CD4-positive, CD25-positive, alpha-beta regulatory T cell (primary cell): ENCODE results near the gene CAPN11. TPM values are rescaled to one million over a fixed set of nuclear protein-coding genes. Genes with fewer than 3 reads are reported as not detected.

ENCODE experiments used
- ATAC-seq, 2 donors: fragments of 150-1000 bp; cut with Tn5 transposase; one replicate each; pipeline ENCODE4 v1.10.0; 2021; ENCODE audit warnings: low read depth in 2 of 2, moderate number of reproducible peaks in 2 of 2, moderate library complexity in 1 of 2
- DNase-seq, 3 donors: peaks; one replicate each; pipeline versions ENCODE4 v3.0.0 to v3.0.0-alpha.2; 2012 to 2022; ENCODE audit warnings: mixed read lengths in 1 of 3
- H3K27ac ChIP-seq: one replicate; pipeline ENCODE4 v1.7.0; 2013; ENCODE audit warnings: mild to moderate bottlenecking, low read length; ENCODE audit not compliant: insufficient read depth, poor library complexity, severe bottlenecking
- H3K27me3 ChIP-seq: one replicate; pipeline ENCODE4 v1.7.0; 2013; ENCODE audit warnings: low read length; ENCODE audit not compliant: control insufficient read depth, insufficient read depth
- H3K36me3 ChIP-seq: one replicate; pipeline ENCODE4 v1.7.0; 2013; ENCODE audit warnings: mild to moderate bottlenecking, low read length, moderate library complexity; ENCODE audit not compliant: control insufficient read depth, insufficient read depth
- H3K4me1 ChIP-seq: 2 replicates; pipeline ENCODE4 v1.7.0; 2013; ENCODE audit warnings: mild to moderate bottlenecking, low read length; ENCODE audit not compliant: insufficient read depth, control insufficient read depth, poor library complexity, severe bottlenecking
- H3K4me3 ChIP-seq: one replicate; pipeline ENCODE4 v1.7.0; 2013; ENCODE audit warnings: low read depth, mild to moderate bottlenecking, low read length, moderate library complexity
- H3K9me3 ChIP-seq, 2 experiments: 1 replicate in 1 of 2; 2 replicates in 1 of 2; pipeline ENCODE4 v1.7.0; 2013; ENCODE audit warnings: low read length in 2 of 2, mild to moderate bottlenecking in 1 of 2, moderate library complexity in 1 of 2; ENCODE audit not compliant: control insufficient read depth in 2 of 2
- H3K27ac Mint-ChIP-seq, 3 donors: one replicate each; pipeline ENCODE4 v1.8.0; 2020 to 2022; ENCODE audit warnings: mild to moderate bottlenecking in 3 of 3, mixed read lengths in 3 of 3, moderate library complexity in 2 of 3
- H3K27me3 Mint-ChIP-seq: one replicate; pipeline ENCODE4 v1.8.0; 2022; ENCODE audit warnings: mild to moderate bottlenecking, mixed read lengths
- H3K36me3 Mint-ChIP-seq: one replicate; pipeline ENCODE4 v1.8.0; 2020; ENCODE audit warnings: mixed read lengths
- H3K4me1 Mint-ChIP-seq, 4 donors: one replicate each; pipeline ENCODE4 v1.8.0; 2020 to 2022; ENCODE audit warnings: mixed read lengths in 4 of 4, mild to moderate bottlenecking in 1 of 4
- H3K4me3 Mint-ChIP-seq, 4 donors: one replicate each; pipeline ENCODE4 v1.8.0; 2020 to 2022; ENCODE audit warnings: mild to moderate bottlenecking in 4 of 4, mixed read lengths in 4 of 4, moderate library complexity in 3 of 4
- H3K9me3 Mint-ChIP-seq, 7 donors: one replicate each; pipeline ENCODE4 v1.8.0; 2020 to 2022; ENCODE audit warnings: mixed read lengths in 7 of 7, mild to moderate bottlenecking in 3 of 7, moderate library complexity in 2 of 7
- polyA plus RNA-seq, 4 donors: library from polyadenylated mRNA; unstranded; fragments of 300-500 nt; fragmentation: Illumina TruSeq; gene quantifications; one replicate each; pipeline ENCODE4 v1.2.3, GENCODE V29; 2021
- total RNA-seq: library from RNA; stranded (reverse); gene quantifications from one replicate; pipeline ENCODE4 v1.2.3, GENCODE V29; 2022

Gene CAPN11
- total and polyA plus RNA-seq, 5 donors from 2014 or later: not detected

GRCh38 chr6:44202972-44203750 is 44.5 kb downstream of the CAPN11 start:
- Mint-ChIP-seq H3K27me3 (peaks cover 11% of the 10 kb centered on the region), H3K9me3 (no peaks in the 10 kb centered on the region), H3K36me3 (no peaks in the 10 kb centered on the region), H3K4me1 (no peaks in the 10 kb centered on the region), H3K27ac (no peak overlapping the region), H3K4me3 (no peak overlapping the region)
- Histone ChIP-seq H3K36me3 (no peaks in the 10 kb centered on the region), H3K9me3 (no peaks in the 10 kb centered on the region), H3K27ac (no peak overlapping the region), H3K4me3 (no peak overlapping the region), H3K27me3 (no peaks in the 10 kb centered on the region), H3K4me1 (no peaks in the 10 kb centered on the region)
- no peak for DNase-seq
- no peak for ATAC-seq

DNA sequence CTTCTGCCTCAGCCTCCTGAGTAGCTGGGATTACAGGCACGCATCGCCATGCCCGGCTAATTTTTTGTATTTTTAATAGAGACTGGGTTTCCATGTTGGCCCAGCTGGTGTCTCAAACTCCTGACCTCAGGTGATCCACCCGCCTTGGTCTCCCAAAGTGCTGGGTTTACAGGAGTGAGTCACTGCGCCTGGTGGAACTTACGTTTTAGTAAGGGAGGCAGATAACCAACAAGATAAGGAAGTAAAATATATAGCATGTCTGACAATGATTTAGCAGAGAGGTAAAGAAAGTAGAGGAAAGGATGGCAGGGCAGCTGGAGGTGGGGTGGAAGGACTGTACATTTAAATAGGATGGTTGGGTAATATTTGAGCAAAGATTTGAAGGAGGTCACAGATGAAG is 45.3 kb downstream of the CAPN11 start:
- Mint-ChIP-seq H3K4me1 (no peaks in the 10 kb centered on the region), H3K9me3 (peaks cover 0 to 1% (median 0%) of the 10 kb centered on the region in 7 donors), H3K27me3 (peaks cover 18% of the 10 kb centered on the region), H3K36me3 (no peaks in the 10 kb centered on the region), H3K27ac (no peak overlapping the region), H3K4me3 (no peak overlapping the region)
- H3K4me1 ChIP-seq: no peaks in the 10 kb centered on the region
- H3K27ac ChIP-seq: no peak overlapping the region
- DNase-seq (no peak), ATAC-seq (no peak)
- no peaks in the 10 kb centered on the region for H3K36me3 ChIP-seq
- no peak overlapping the region for H3K4me3 ChIP-seq
- no peaks in the 10 kb centered on the region for H3K27me3 ChIP-seq
- no peaks in the 10 kb centered on the region for H3K9me3 ChIP-seq

GRCh38 chr6:44207966-44208365 is 49.3 kb downstream of the CAPN11 start:
- no peaks in the 10 kb centered on the region for H3K36me3 Mint-ChIP-seq
- H3K27me3 ChIP-seq: no peaks in the 10 kb centered on the region
- peaks cover 22% of the 10 kb centered on the region for H3K27me3 Mint-ChIP-seq
- no peaks in the 10 kb centered on the region for H3K4me1 ChIP-seq
- H3K27ac ChIP-seq: no peak overlapping the region
- no peak overlapping the region for H3K4me3 ChIP-seq
- peaks cover 0 to 1% (median 0%) of the 10 kb centered on the region in 7 donors for H3K9me3 Mint-ChIP-seq
- H3K4me1 Mint-ChIP-seq: no peaks in the 10 kb centered on the region
- no peak overlapping the region for H3K4me3 Mint-ChIP-seq
- H3K27ac Mint-ChIP-seq: no peak overlapping the region
- no peak for ATAC-seq
- no peak for DNase-seq
- no peaks in the 10 kb centered on the region for H3K9me3 ChIP-seq
- H3K36me3 ChIP-seq: no peaks in the 10 kb centered on the region

DNA sequence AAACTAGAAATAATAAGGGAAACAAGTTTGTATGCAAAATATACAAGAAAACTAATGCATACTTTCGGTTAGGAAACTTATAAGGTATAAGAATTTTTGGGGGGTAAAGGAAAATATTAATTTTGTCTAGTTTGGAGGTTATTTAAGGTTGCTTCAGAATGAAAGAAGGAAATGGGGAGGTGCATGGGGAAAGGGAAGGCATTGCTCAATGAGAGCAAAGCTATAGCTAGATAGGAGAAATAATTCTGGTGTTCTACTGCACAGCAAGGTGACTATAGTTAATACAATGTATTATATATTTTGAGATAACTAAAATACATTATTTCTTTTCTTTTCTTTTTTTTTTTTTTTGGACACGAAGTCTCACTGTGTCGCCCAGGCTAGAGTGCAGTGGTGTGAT is 52.7 kb downstream of the CAPN11 start:
- no peak for DNase-seq
- Histone ChIP-seq H3K9me3 (no peaks in the 10 kb centered on the region), H3K27me3 (no peaks in the 10 kb centered on the region), H3K36me3 (no peaks in the 10 kb centered on the region), H3K4me3 (no peak overlapping the region), H3K4me1 (no peaks in the 10 kb centered on the region), H3K27ac (no peak overlapping the region)
- Mint-ChIP-seq H3K27me3 (peaks cover 12% of the 10 kb centered on the region), H3K36me3 (no peaks in the 10 kb centered on the region), H3K9me3 (peaks cover 0 to 1% (median 0%) of the 10 kb centered on the region in 7 donors), H3K4me3 (no peak overlapping the region), H3K4me1 (no peaks in the 10 kb centered on the region), H3K27ac (no peak overlapping the region)
- ATAC-seq: no peak

DNA sequence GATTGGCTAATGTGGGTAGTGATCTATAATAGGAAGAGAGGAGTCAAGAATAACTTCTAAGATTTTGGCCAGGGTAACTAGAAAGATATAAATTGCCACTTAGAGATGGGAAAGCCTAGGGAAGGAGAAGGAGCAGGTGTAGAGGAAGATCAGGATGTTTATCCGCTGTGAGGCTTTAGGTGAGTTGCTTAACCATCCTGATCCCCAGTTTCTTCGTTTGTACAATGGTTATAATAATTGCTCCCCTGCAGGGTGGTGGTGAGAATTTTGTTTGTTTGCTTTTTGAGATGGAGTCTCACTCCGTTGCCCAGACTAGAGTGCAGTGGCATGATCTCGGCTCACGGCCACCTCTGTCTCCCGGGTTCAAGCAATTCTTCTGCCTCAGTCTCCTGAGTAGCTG is 55.7 kb downstream of the CAPN11 start:
- Mint-ChIP-seq H3K36me3 (no peaks in the 10 kb centered on the region), H3K9me3 (peaks cover 0 to 2% (median 0%) of the 10 kb centered on the region in 7 donors), H3K27ac (no peak overlapping the region), H3K4me3 (no peak overlapping the region), H3K4me1 (peaks cover 0 to 8% (median 0%) of the 10 kb centered on the region in 4 donors), H3K27me3 (peaks cover 7% of the 10 kb centered on the region)
- no peak overlapping the region for H3K4me3 ChIP-seq
- no peaks in the 10 kb centered on the region for H3K36me3 ChIP-seq
- no peaks in the 10 kb centered on the region for H3K27me3 ChIP-seq
- no peaks in the 10 kb centered on the region for H3K9me3 ChIP-seq
- ATAC-seq: no peak
- no peak for DNase-seq
- H3K4me1 ChIP-seq: peaks cover 4% of the 10 kb centered on the region
- no peak overlapping the region for H3K27ac ChIP-seq

- Mint-ChIP-seq H3K27ac (no peak within 1 kb of the TSS), H3K36me3 (no peaks in the 10 kb centered on the region), H3K4me3 (peak within 1 kb of the TSS in 1 of 4 donors; percentile 67), H3K4me1 (peaks cover 0 to 23% (median 6%) of the 10 kb centered on the region in 4 donors), H3K9me3 (peaks cover 0 to 2% (median 0%) of the 10 kb centered on the region in 7 donors), H3K27me3 (peaks cover 6% of the 10 kb centered on the region)
- DNase-seq (no peak), ATAC-seq (no peak)
- Histone ChIP-seq H3K9me3 (no peaks in the 10 kb centered on the region), H3K4me3 (no peak within 1 kb of the TSS), H3K4me1 (peaks cover 12% of the 10 kb centered on the region), H3K27ac (no peak within 1 kb of the TSS), H3K27me3 (no peaks in the 10 kb centered on the region), H3K36me3 (no peaks in the 10 kb centered on the region)
Observed at GRCh38 chr6:44216677-44217331, 58.2 kb downstream of the CAPN11 start, which contains the start of gene MYMX. MYMX (plus strand) TSS chr6:44216926; CDS start chr6:44217472, 546 bp downstream.

DNA sequence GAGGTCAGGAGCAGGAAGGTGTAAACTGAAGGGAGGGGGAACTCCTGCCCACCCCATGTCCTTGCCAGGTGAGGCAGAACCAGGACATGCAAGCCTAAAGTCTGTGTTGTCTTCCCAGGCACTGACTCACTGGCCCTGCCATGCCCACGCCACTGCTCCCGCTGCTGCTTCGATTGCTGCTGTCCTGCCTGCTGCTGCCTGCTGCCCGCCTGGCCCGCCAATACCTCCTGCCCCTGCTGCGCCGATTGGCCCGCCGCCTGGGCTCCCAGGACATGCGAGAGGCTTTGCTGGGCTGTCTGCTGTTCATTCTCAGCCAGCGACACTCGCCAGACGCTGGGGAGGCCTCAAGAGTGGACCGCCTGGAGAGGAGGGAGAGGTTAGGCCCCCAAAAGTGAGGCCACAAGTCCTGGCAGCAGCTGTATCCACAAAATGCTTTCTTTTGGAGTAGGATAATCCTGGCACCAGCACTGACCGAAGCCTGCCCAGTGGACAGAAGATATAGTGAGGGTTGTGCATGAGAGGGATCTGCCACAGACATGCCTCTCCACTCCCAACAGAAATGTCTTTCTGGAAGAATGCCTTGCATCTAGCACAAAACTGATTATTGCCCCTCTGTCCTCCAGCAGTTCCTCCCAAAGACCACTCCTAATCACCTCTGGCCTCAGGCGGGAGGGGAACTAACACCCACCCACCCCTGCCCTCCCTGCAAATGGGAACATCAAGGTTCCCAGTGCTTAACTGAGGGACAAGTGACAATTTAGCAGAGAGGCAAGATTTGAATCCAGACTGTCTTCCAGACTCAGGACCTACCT is 58.9 kb downstream of the CAPN11 start:
- H3K27ac ChIP-seq: no peak overlapping the region
- no peaks in the 10 kb centered on the region for H3K9me3 ChIP-seq
- H3K36me3 ChIP-seq: no peaks in the 10 kb centered on the region
- Mint-ChIP-seq H3K4me3 (peak overlapping the region in 1 of 4 donors; percentile 67), H3K27me3 (peaks cover 7% of the 10 kb centered on the region), H3K4me1 (peaks cover 0 to 23% (median 7%) of the 10 kb centered on the region in 4 donors), H3K36me3 (no peaks in the 10 kb centered on the region), H3K9me3 (peaks cover 0 to 2% (median 0%) of the 10 kb centered on the region in 7 donors), H3K27ac (no peak overlapping the region)
- no peak for DNase-seq
- H3K27me3 ChIP-seq: no peaks in the 10 kb centered on the region
- no peak overlapping the region for H3K4me3 ChIP-seq
- no peak for ATAC-seq
- H3K4me1 ChIP-seq: peaks cover 16% of the 10 kb centered on the region
